ENCODE results near the gene TAF1L.

DNA sequence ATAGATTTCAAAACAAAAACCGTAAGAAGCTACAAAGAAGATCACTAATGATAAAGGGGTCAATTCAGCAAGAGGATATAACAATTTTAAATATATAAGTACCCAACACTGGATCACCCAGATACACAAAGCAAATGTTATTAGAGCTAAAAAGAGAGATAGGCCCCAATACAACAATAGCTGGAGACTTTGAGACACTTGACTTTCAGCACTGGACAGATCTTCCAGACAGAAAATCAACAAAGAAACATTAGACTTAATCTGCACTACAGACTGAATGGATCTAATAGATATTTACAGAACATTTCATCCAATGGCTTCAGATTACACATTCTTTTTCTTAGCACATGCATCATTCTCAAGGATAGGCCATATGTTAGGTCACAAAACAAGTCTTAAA lies 46.3 kb upstream of the TAF1L start:
- no peak for TF ChIP-seq POLR2A (IDR thresholded peaks at IDR 0.05)
- TF ChIP-seq, protein P1, sequence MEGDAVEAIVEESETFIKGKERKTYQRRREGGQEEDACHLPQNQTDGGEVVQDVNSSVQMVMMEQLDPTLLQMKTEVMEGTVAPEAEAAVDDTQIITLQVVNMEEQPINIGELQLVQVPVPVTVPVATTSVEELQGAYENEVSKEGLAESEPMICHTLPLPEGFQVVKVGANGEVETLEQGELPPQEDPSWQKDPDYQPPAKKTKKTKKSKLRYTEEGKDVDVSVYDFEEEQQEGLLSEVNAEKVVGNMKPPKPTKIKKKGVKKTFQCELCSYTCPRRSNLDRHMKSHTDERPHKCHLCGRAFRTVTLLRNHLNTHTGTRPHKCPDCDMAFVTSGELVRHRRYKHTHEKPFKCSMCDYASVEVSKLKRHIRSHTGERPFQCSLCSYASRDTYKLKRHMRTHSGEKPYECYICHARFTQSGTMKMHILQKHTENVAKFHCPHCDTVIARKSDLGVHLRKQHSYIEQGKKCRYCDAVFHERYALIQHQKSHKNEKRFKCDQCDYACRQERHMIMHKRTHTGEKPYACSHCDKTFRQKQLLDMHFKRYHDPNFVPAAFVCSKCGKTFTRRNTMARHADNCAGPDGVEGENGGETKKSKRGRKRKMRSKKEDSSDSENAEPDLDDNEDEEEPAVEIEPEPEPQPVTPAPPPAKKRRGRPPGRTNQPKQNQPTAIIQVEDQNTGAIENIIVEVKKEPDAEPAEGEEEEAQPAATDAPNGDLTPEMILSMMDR (IDR thresholded peaks at IDR 0.05): no peak
